Measurements from ENCODE around the gene PDZD2.
"Not testable (repeated sequence)": the region's sequence is repeated elsewhere in the genome, so short reads cannot be mapped to it uniquely, and the experiment has no call there.

PDZD2 gene

GRCh38 chr5:31967461-31967860 is 328.5 kb downstream of the PDZD2 start:
- no peak for DNase-seq
- no peak for TF ChIP-seq CTCF (IDR thresholded peaks at IDR 0.05)
- H3K4me1 ChIP-seq, result peaks cover 0 to 11% (median 5%) of the 10 kb centered on the region in 4 donors
- no peak overlapping the region for H3K27ac ChIP-seq
- H3K9me3 ChIP-seq, result no peaks in the 10 kb centered on the region
- intact Hi-C loops (cut with DNase I; ENCODE audit: low total_unique reads), result no loop called here
- H3K36me3 ChIP-seq, result no peaks in the 10 kb centered on the region
- no peak overlapping the region for H3K4me3 ChIP-seq
- H3K27me3 ChIP-seq, result no peaks in the 10 kb centered on the region

GRCh38 chr5:31972558-31972957 is 333.6 kb downstream of the PDZD2 start:
- Histone ChIP-seq H3K4me3 (no peak overlapping the region), H3K36me3 (no peaks in the 10 kb centered on the region), H3K27me3 (no peaks in the 10 kb centered on the region), H3K4me1 (no peaks in the 10 kb centered on the region), H3K9me3 (no peaks in the 10 kb centered on the region), H3K27ac (no peak overlapping the region)
- intact Hi-C loops (cut with DNase I; ENCODE audit: low total_unique reads), result no loop called here
- no peak for TF ChIP-seq CTCF (IDR thresholded peaks at IDR 0.05)
- DNase-seq, result no peak

- H3K27ac ChIP-seq; H3K9me3 ChIP-seq; H3K4me3 ChIP-seq; H3K4me1 ChIP-seq; H3K27me3 ChIP-seq; H3K36me3 ChIP-seq; DNase-seq; intact Hi-C loops (cut with DNase I; ENCODE audit: low total_unique reads): not testable (repeated sequence)
These were observed 336.3 kb downstream of the PDZD2 start for GRCh38 chr5:31975189-31975612.

- intact Hi-C loops (cut with DNase I; ENCODE audit: low total_unique reads), result no loop called here
- no peak for TF ChIP-seq CTCF (IDR thresholded peaks at IDR 0.05)
- H3K4me3 ChIP-seq, result no peak overlapping the region
- DNase-seq, result no peak
- H3K27me3 ChIP-seq, result no peaks in the 10 kb centered on the region
- no peaks in the 10 kb centered on the region for H3K4me1 ChIP-seq
- no peak overlapping the region for H3K27ac ChIP-seq
- H3K9me3 ChIP-seq, result no peaks in the 10 kb centered on the region
- H3K36me3 ChIP-seq, result no peaks in the 10 kb centered on the region
These were observed 337.2 kb downstream of the PDZD2 start for GRCh38 chr5:31976169-31976568.

GRCh38 chr5:31981361-31981945 is 342.5 kb downstream of the PDZD2 start:
- DNase-seq, result no peak
- Histone ChIP-seq H3K36me3 (no peaks in the 10 kb centered on the region), H3K27me3 (no peaks in the 10 kb centered on the region), H3K4me3 (no peak overlapping the region), H3K4me1 (peaks cover 0 to 11% (median 0%) of the 10 kb centered on the region in 4 donors), H3K9me3 (no peaks in the 10 kb centered on the region), H3K27ac (no peak overlapping the region)
- intact Hi-C loops (cut with DNase I; ENCODE audit: low total_unique reads), result no loop called here
- no peak for TF ChIP-seq CTCF (IDR thresholded peaks at IDR 0.05)

- no peak for TF ChIP-seq CTCF (IDR thresholded peaks at IDR 0.05)
- Histone ChIP-seq H3K27me3 (no peaks in the 10 kb centered on the region), H3K4me1 (peaks cover 0 to 11% (median 0%) of the 10 kb centered on the region in 4 donors), H3K9me3 (no peaks in the 10 kb centered on the region), H3K36me3 (no peaks in the 10 kb centered on the region), H3K4me3 (no peak overlapping the region), H3K27ac (no peak overlapping the region)
- no peak for DNase-seq
- intact Hi-C loops (cut with DNase I; ENCODE audit: low total_unique reads), result no loop called here
These were observed 343.1 kb downstream of the PDZD2 start for GRCh38 chr5:31982027-31982426.

All from tibial artery (tissue), 4 donors.